Fibroblast of the aortic adventitia (primary cell): ENCODE results near the gene STAB2. TPM values are rescaled to one million over a fixed set of nuclear protein-coding genes. Genes with fewer than 3 reads are reported as not detected.

Source experiments
- DNase-seq: peaks from one replicate; pipeline ENCODE4 v3.0.0-alpha.2; 2010; ENCODE audit warnings: low read depth
- H3K4me3 ChIP-seq: 2 replicates; pipeline ENCODE4 v1.5.1; 2011; ENCODE audit warnings: low read depth, mild to moderate bottlenecking, control low read depth, low read length, moderate library complexity
- CTCF ChIP-seq: IDR thresholded peaks from 2 replicates; pipeline ENCODE4 v1.5.1; 2011; ENCODE audit warnings: mild to moderate bottlenecking, low read length, control low read depth, inconsistent platforms; ENCODE audit not compliant: insufficient read depth
- total RNA-seq: library from RNA; depleted of rRNA; stranded (reverse); fragments of >200 nt; gene quantifications from 2 replicates; pipeline ENCODE4 v1.2.3, GENCODE V29; 2012; ENCODE audit warnings: low replicate concordance

STAB2 gene
- total RNA-seq, 1 donor = not detected

- DNase-seq = no peak
- no peak for TF ChIP-seq CTCF
- H3K4me3 ChIP-seq = no peak overlapping the region
These were observed 169.4 kb downstream of the STAB2 start for GRCh38 chr12:103756443-103756842.

- no peak for TF ChIP-seq CTCF
- no peak overlapping the region for H3K4me3 ChIP-seq
- no peak for DNase-seq
These were observed 170.2 kb downstream of the STAB2 start for GRCh38 chr12:103757248-103757647.

GRCh38 chr12:103758310-103759089, 171.4 kb downstream of the STAB2 start:
- TF ChIP-seq CTCF = no peak
- DNase-seq = no peak
- H3K4me3 ChIP-seq = no peak overlapping the region

- TF ChIP-seq CTCF = no peak
- DNase-seq = no peak
- H3K4me3 ChIP-seq = no peak overlapping the region
These were observed 175.4 kb downstream of the STAB2 start for GRCh38 chr12:103762473-103762872.

- TF ChIP-seq CTCF = no peak
- H3K4me3 ChIP-seq = no peak overlapping the region
- no peak for DNase-seq
These were observed 178.2 kb downstream of the STAB2 start for GRCh38 chr12:103765322-103765721.

GRCh38 chr12:103766028-103766427, 179.0 kb downstream of the STAB2 start:
- DNase-seq = no peak
- H3K4me3 ChIP-seq = no peak overlapping the region
- TF ChIP-seq CTCF = no peak
